Urinary bladder (tissue), 4 donors: ENCODE data around the gene CTXND1. TPM values are rescaled to one million over a fixed set of nuclear protein-coding genes. Genes with fewer than 3 reads are reported as not detected.

Source experiments
- DNase-seq: peaks from one replicate; pipeline ENCODE4 v3.0.0-alpha.2; 2015; ENCODE audit errors: extremely low spot score
- H3K27ac ChIP-seq: one replicate; pipeline ENCODE4 v1.5.1; 2013; ENCODE audit warnings: low read depth, mild to moderate bottlenecking, moderate library complexity
- H3K36me3 ChIP-seq: one replicate; pipeline ENCODE4 v1.6.1; 2013; ENCODE audit warnings: mild to moderate bottlenecking, moderate library complexity; ENCODE audit not compliant: insufficient read depth
- H3K4me1 ChIP-seq: one replicate; pipeline ENCODE4 v1.6.1; 2013; ENCODE audit warnings: mild to moderate bottlenecking, moderate library complexity; ENCODE audit not compliant: insufficient read depth
- H3K4me3 ChIP-seq: one replicate; pipeline ENCODE4 v1.5.1; 2013; ENCODE audit warnings: low read depth, low read length
- WGBS: extraction: QIAGEN DNeasy Blood & Tissue Kit; methylation state at CpG from one replicate; pipeline ENCODE4 v1.1.7; 2013; 5-methylcytosine and 5-hydroxymethylcytosine counted together
- polyA plus RNA-seq: library from polyadenylated mRNA; stranded (reverse); fragments of 200-250 nt; gene quantifications from one replicate; pipeline ENCODE4 v1.2.3, GENCODE V29; 2013
- total RNA-seq: library from RNA; depleted of rRNA; stranded (reverse); fragments of >200 nt; gene quantifications from one replicate; pipeline ENCODE4 v1.2.3, GENCODE V29; 2014
- donor health status: healthy with polysubstance abuse.
- donor health status: healthy.

CTXND1 gene
- total and polyA plus RNA-seq, 2 donors = 0.42 to 0.79 TPM

GRCh38 chr15:80272987-80273386, 21.0 kb upstream of the CTXND1 start:
- H3K4me1 ChIP-seq = no peaks in the 10 kb centered on the region
- WGBS = 81% methylated on average over 2 of the region's 2 CpGs
- H3K27ac ChIP-seq = no peak overlapping the region
- H3K36me3 ChIP-seq = no peaks in the 10 kb centered on the region
- DNase-seq = no peak
- no peak overlapping the region for H3K4me3 ChIP-seq

- no peaks in the 10 kb centered on the region for H3K36me3 ChIP-seq
- H3K27ac ChIP-seq = no peak overlapping the region
- H3K4me1 ChIP-seq = no peaks in the 10 kb centered on the region
- no peak overlapping the region for H3K4me3 ChIP-seq
- 70% methylated on average over 1 of the region's 1 CpG for WGBS
- no peak for DNase-seq
Measured at GRCh38 chr15:80270472-80270871, 18.5 kb upstream of the CTXND1 start.

GRCh38 chr15:80268101-80268500, 16.1 kb upstream of the CTXND1 start:
- WGBS = 79% methylated on average over 7 of the region's 7 CpGs
- DNase-seq = no peak
- H3K27ac ChIP-seq = no peak overlapping the region
- no peak overlapping the region for H3K4me3 ChIP-seq
- no peaks in the 10 kb centered on the region for H3K4me1 ChIP-seq
- H3K36me3 ChIP-seq = no peaks in the 10 kb centered on the region

GRCh38 chr15:80267658-80268057, 15.6 kb upstream of the CTXND1 start:
- no peak for DNase-seq
- Histone ChIP-seq H3K36me3 (no peaks in the 10 kb centered on the region), H3K4me1 (no peaks in the 10 kb centered on the region), H3K27ac (no peak overlapping the region), H3K4me3 (no peak overlapping the region)
- 44% methylated on average over 3 of the region's 3 CpGs for WGBS

GRCh38 chr15:80266745-80267144, 14.7 kb upstream of the CTXND1 start:
- H3K36me3 ChIP-seq = no peaks in the 10 kb centered on the region
- H3K4me1 ChIP-seq = no peaks in the 10 kb centered on the region
- H3K27ac ChIP-seq = no peak overlapping the region
- WGBS = 90% methylated on average over 4 of the region's 4 CpGs
- no peak for DNase-seq
- H3K4me3 ChIP-seq = no peak overlapping the region

- DNase-seq = no peak
- Histone ChIP-seq H3K36me3 (no peaks in the 10 kb centered on the region), H3K4me3 (no peak overlapping the region), H3K27ac (no peak overlapping the region), H3K4me1 (no peaks in the 10 kb centered on the region)
- WGBS = 58% methylated on average over 3 of the region's 3 CpGs
Measured at GRCh38 chr15:80266113-80266512, 14.1 kb upstream of the CTXND1 start.

GRCh38 chr15:80265021-80265420, 13.0 kb upstream of the CTXND1 start:
- DNase-seq = no peak
- Histone ChIP-seq H3K27ac (no peak overlapping the region), H3K4me1 (no peaks in the 10 kb centered on the region), H3K36me3 (no peaks in the 10 kb centered on the region), H3K4me3 (no peak overlapping the region)
- WGBS = 81% methylated on average over 3 of the region's 3 CpGs

- Histone ChIP-seq H3K4me3 (no peak overlapping the region), H3K36me3 (no peaks in the 10 kb centered on the region)
- DNase-seq = no peak
Measured at GRCh38 chr15:80264031-80264430, 12.0 kb upstream of the CTXND1 start.

GRCh38 chr15:80260551-80260950, 8.5 kb upstream of the CTXND1 start:
- no peak overlapping the region for H3K27ac ChIP-seq
- no peaks in the 10 kb centered on the region for H3K36me3 ChIP-seq
- H3K4me3 ChIP-seq = no peak overlapping the region
- H3K4me1 ChIP-seq = no peaks in the 10 kb centered on the region
- 50% methylated on average over 2 of the region's 2 CpGs for WGBS
- no peak for DNase-seq

More at GRCh38 chr15:80264031-80264430, 12.0 kb upstream of the CTXND1 start:
- H3K4me1 ChIP-seq = no peaks in the 10 kb centered on the region
- no peak overlapping the region for H3K27ac ChIP-seq

- Histone ChIP-seq H3K36me3 (no peaks in the 10 kb centered on the region), H3K4me3 (no peak overlapping the region), H3K27ac (no peak overlapping the region), H3K4me1 (no peaks in the 10 kb centered on the region)
- no peak for DNase-seq
- 92% methylated on average over 1 of the region's 1 CpG for WGBS
Measured at GRCh38 chr15:80259942-80260510, 8.0 kb upstream of the CTXND1 start.

- peak overlapping the region; percentile 51 for H3K4me3 ChIP-seq
- H3K27ac ChIP-seq = peak overlapping the region; percentile 51
Measured at GRCh38 chr15:80251428-80252120, 439 bp downstream of the CTXND1 start.

GRCh38 chr15:80250614-80251427, 1.2 kb downstream of the CTXND1 start:
- no peak for DNase-seq
- H3K4me1 ChIP-seq = no peaks in the 10 kb centered on the region
- no peaks in the 10 kb centered on the region for H3K36me3 ChIP-seq
- no peak overlapping the region for H3K27ac ChIP-seq
- H3K4me3 ChIP-seq = no peak overlapping the region
- WGBS = 51% methylated on average over 20 of the region's 20 CpGs

More at GRCh38 chr15:80251428-80252120, 439 bp downstream of the CTXND1 start:
- no peaks in the 10 kb centered on the region for H3K36me3 ChIP-seq
- 1% methylated on average over 79 of the region's 79 CpGs for WGBS
- H3K4me1 ChIP-seq = no peaks in the 10 kb centered on the region
- DNase-seq = no peak

- 49% methylated on average over 2 of the region's 2 CpGs for WGBS
- H3K36me3 ChIP-seq = no peaks in the 10 kb centered on the region
- no peak overlapping the region for H3K4me3 ChIP-seq
- H3K27ac ChIP-seq = no peak overlapping the region
- DNase-seq = no peak
- no peaks in the 10 kb centered on the region for H3K4me1 ChIP-seq
Measured at GRCh38 chr15:80249973-80250372, 2.0 kb downstream of the CTXND1 start.

- 46% methylated on average over 1 of the region's 1 CpG for WGBS
- no peak for DNase-seq
- Histone ChIP-seq H3K4me1 (no peaks in the 10 kb centered on the region), H3K4me3 (no peak overlapping the region), H3K27ac (no peak overlapping the region), H3K36me3 (no peaks in the 10 kb centered on the region)
Measured at GRCh38 chr15:80247320-80247719, 4.7 kb downstream of the CTXND1 start.
